OCI-LY3 (cell line): ENCODE data around the gene CLDN16.

Source experiments
- EZH2phosphoT487 ChIP-seq: fragments of 200-600 bp; shearing (Covaris generic); IDR thresholded peaks from 2 replicates; pipeline ENCODE4 v1.6.1; 2018; ENCODE audit warnings: antibody characterized with exemption, mixed run types, low read depth
- TF ChIP-seq, protein P1 (sequence below): fragments of 200-600, 300-600 bp; sonication (generic); IDR thresholded peaks from 2 replicates; pipeline ENCODE4 v1.5.1; 2014; ENCODE audit warnings: antibody characterized with exemption, low read length, low read depth

- no peak for TF ChIP-seq EZH2phosphoT487
- TF ChIP-seq, protein P1, sequence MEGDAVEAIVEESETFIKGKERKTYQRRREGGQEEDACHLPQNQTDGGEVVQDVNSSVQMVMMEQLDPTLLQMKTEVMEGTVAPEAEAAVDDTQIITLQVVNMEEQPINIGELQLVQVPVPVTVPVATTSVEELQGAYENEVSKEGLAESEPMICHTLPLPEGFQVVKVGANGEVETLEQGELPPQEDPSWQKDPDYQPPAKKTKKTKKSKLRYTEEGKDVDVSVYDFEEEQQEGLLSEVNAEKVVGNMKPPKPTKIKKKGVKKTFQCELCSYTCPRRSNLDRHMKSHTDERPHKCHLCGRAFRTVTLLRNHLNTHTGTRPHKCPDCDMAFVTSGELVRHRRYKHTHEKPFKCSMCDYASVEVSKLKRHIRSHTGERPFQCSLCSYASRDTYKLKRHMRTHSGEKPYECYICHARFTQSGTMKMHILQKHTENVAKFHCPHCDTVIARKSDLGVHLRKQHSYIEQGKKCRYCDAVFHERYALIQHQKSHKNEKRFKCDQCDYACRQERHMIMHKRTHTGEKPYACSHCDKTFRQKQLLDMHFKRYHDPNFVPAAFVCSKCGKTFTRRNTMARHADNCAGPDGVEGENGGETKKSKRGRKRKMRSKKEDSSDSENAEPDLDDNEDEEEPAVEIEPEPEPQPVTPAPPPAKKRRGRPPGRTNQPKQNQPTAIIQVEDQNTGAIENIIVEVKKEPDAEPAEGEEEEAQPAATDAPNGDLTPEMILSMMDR = no peak
These were observed 19.1 kb upstream of the CLDN16 start for GRCh38 chr3:190368881-190369280.
